HepG2 (cell line): ENCODE results near the gene FUOM. TPM values are rescaled to one million over a fixed set of nuclear protein-coding genes. Genes with fewer than 3 reads are reported as not detected.

Experiments used
- KAT8 ChIP-seq: IDR thresholded peaks from 2 replicates; pipeline ENCODE4 v1.6.1; 2016; ENCODE audit warnings: missing genetic modification reagents, missing compliant biosample characterization
- KLF9 ChIP-seq: IDR thresholded peaks from 2 replicates; pipeline ENCODE4 v1.6.1; 2016; ENCODE audit warnings: low read depth
- SMAD3 ChIP-seq: sonication (generic); formaldehyde crosslinking; IDR thresholded peaks from 2 replicates; pipeline ENCODE4 v1.4.0; 2020; ENCODE audit warnings: missing genetic modification reagents
- SNAI1 ChIP-seq: sonication (generic); formaldehyde crosslinking; IDR thresholded peaks from 2 replicates; pipeline ENCODE4 v1.5.0; 2020; ENCODE audit warnings: mild to moderate bottlenecking, missing genetic modification reagents, borderline replicate concordance
- TAF15 ChIP-seq: fragments of 200-400 bp; formaldehyde crosslinking; IDR thresholded peaks from one replicate; pipeline ENCODE4 v1.6.1; 2018; ENCODE audit warnings: mild to moderate bottlenecking, low read depth, low read length; ENCODE audit not compliant: poor library complexity, severe bottlenecking
- TARDBP ChIP-seq: sonication (generic); formaldehyde crosslinking; IDR thresholded peaks from 2 replicates; pipeline ENCODE4 v1.8.0; 2022; ENCODE audit warnings: mild to moderate bottlenecking, missing genetic modification reagents
- THYN1 ChIP-seq: sonication (generic); formaldehyde crosslinking; IDR thresholded peaks from 2 replicates; pipeline ENCODE4 v1.8.1; 2023; ENCODE audit warnings: low read depth, mild to moderate bottlenecking, moderate library complexity, missing genetic modification reagents, borderline replicate concordance
- ZBTB1 ChIP-seq: sonication (generic); formaldehyde crosslinking; IDR thresholded peaks from 2 replicates; pipeline ENCODE4 v1.4.0; 2020; ENCODE audit warnings: missing genetic modification reagents, borderline replicate concordance
- ZNF383 ChIP-seq: sonication (generic); formaldehyde crosslinking; IDR thresholded peaks from 2 replicates; pipeline ENCODE4 v1.4.0; 2020; ENCODE audit warnings: missing genetic modification reagents, mild to moderate bottlenecking, borderline replicate concordance
- ZSCAN21 ChIP-seq: sonication (generic); formaldehyde crosslinking; IDR thresholded peaks from 2 replicates; pipeline ENCODE4 v1.8.0; 2022; ENCODE audit warnings: mild to moderate bottlenecking, missing genetic modification reagents, moderate library complexity, borderline replicate concordance
- ZSCAN31 ChIP-seq: sonication (generic); formaldehyde crosslinking; IDR thresholded peaks from 2 replicates; pipeline ENCODE4 v1.5.0; 2020; ENCODE audit warnings: low read depth, mild to moderate bottlenecking, missing genetic modification reagents
- polyA plus RNA-seq, 8 experiments: library from polyadenylated mRNA; depleted of rRNA in 3 of 8; stranded (reverse) in 7 of 8; unstranded in 1 of 8; fragments of >200 nt; fragmentation: Illumina TruSeq in 4 of 8; extraction: Trizol in 4 of 8; gene quantifications; 2 replicates each; pipeline versions ENCODE4 v1.2.1 to v1.2.3, GENCODE V29; 2011 to 2016; ENCODE audit warnings: low read depth in 4 of 8, missing spikeins in 1 of 8, mixed read lengths in 1 of 8; ENCODE audit not compliant: insufficient read depth in 1 of 8
- total RNA-seq, 5 experiments: library from RNA; depleted of rRNA; stranded (reverse); fragments of >200 nt; fragmentation: Illumina TruSeq; extraction: Trizol; gene quantifications; 2 replicates each; pipeline ENCODE4 v1.2.3, GENCODE V29; 2016; ENCODE audit warnings: low read depth in 1 of 5
- TF ChIP-seq, protein P1 (sequence below): IDR thresholded peaks from 2 replicates; pipeline ENCODE4 v1.6.1; 2016; ENCODE audit warnings: missing genetic modification reagents, missing compliant biosample characterization
- TF ChIP-seq, protein P2 (sequence below): sonication (generic); formaldehyde crosslinking; IDR thresholded peaks from 2 replicates; pipeline ENCODE4 v1.4.0; 2020; ENCODE audit warnings: missing genetic modification reagents
- TF ChIP-seq, protein P3 (sequence below): sonication (generic); formaldehyde crosslinking; IDR thresholded peaks from 2 replicates; pipeline ENCODE4 v1.4.0; 2020; ENCODE audit warnings: missing genetic modification reagents, mild to moderate bottlenecking, borderline replicate concordance
- TF ChIP-seq, protein P4 (sequence below): sonication (generic); formaldehyde crosslinking; IDR thresholded peaks from 2 replicates; pipeline ENCODE4 v1.5.0; 2020; ENCODE audit warnings: missing genetic modification reagents
- TF ChIP-seq, protein P5 (sequence below): sonication (generic); formaldehyde crosslinking; IDR thresholded peaks from 2 replicates; pipeline ENCODE4 v1.8.0; 2022; ENCODE audit warnings: mild to moderate bottlenecking, missing genetic modification reagents
- TF ChIP-seq, protein P6 (sequence below): sonication (generic); formaldehyde crosslinking; IDR thresholded peaks from 2 replicates; pipeline ENCODE4 v1.9.0; 2021; ENCODE audit warnings: missing genetic modification reagents, borderline replicate concordance

The FUOM gene
- total and polyA plus RNA-seq, 2 of the 13 experiments (the other 11 are each of a cell fraction or from before 2014, with no cell fraction given) = 27.5 to 60.4 TPM

DNA sequence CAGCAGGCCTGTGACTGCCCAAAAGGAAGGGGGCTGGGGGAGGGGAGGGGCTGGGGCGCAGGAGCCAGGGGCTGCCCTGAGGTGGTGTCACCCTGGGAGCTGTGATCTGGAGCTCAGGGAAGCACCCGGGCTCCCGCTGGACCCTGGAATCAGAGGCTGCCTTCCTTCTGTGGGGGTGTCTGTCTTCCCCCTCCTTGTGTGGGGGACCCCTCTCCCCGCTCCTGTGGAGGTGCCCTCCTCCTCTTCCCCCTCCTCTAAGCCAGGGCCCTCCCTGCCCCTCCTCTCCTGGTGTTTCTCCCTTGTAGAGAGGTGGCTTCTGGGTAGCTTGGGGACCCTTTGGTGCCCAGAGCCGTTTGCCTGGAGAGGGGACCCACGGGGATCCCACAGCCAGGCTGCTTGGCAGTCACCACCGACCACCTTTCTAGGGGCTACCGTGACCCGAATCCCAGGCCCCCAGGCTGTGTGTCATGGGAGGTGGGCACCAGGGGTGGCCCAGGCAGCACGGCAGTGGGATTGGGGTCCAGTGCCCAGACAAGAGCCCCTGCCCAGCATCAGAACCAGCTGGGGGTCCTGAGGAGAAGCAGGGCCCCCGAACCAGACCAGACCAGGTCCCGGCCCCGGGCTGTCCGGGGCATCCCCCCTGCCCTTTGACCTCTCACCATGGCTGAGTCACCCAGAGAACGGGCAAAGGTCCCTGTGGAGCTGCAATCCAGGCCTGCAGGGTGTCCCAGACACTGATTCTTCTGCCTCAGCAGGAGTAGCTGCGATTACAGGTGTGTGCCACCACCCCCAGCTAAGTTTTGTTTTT lies 9.9 kb downstream of the FUOM start (continued):
- TF ChIP-seq, protein P1, sequence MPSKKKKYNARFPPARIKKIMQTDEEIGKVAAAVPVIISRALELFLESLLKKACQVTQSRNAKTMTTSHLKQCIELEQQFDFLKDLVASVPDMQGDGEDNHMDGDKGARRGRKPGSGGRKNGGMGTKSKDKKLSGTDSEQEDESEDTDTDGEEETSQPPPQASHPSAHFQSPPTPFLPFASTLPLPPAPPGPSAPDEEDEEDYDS (CRISPR knock-in tag) = no peak
- TF ChIP-seq ZNF383 (no peak), KAT8 (CRISPR knock-in tag) (peak; percentile 10; the same call in 1 of the 2 replicates), KLF9 (CRISPR knock-in tag) (no peak), SNAI1 (CRISPR knock-in tag) (no peak), TAF15 (no peak), ZSCAN31 (CRISPR knock-in tag) (no peak), ZBTB1 (CRISPR knock-in tag) (no peak), ZSCAN21 (0 out of 2 replicates have a peak, but pooled peaks have one; percentile 9), THYN1 (CRISPR knock-in tag) (no peak), SMAD3 (CRISPR knock-in tag) (no peak), TARDBP (CRISPR knock-in tag) (peak; percentile 29; the same call in 1 of the 2 replicates)
- TF ChIP-seq, protein P2, sequence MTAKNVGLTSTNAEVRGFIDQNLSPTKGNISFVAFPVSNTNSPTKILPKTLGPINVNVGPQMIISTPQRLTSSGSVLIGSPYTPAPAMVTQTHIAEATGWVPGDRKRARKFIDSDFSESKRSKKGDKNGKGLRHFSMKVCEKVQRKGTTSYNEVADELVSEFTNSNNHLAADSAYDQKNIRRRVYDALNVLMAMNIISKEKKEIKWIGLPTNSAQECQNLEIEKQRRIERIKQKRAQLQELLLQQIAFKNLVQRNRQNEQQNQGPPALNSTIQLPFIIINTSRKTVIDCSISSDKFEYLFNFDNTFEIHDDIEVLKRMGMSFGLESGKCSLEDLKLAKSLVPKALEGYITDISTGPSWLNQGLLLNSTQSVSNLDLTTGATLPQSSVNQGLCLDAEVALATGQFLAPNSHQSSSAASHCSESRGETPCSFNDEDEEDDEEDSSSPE (CRISPR knock-in tag) = no peak
- TF ChIP-seq, protein P3, sequence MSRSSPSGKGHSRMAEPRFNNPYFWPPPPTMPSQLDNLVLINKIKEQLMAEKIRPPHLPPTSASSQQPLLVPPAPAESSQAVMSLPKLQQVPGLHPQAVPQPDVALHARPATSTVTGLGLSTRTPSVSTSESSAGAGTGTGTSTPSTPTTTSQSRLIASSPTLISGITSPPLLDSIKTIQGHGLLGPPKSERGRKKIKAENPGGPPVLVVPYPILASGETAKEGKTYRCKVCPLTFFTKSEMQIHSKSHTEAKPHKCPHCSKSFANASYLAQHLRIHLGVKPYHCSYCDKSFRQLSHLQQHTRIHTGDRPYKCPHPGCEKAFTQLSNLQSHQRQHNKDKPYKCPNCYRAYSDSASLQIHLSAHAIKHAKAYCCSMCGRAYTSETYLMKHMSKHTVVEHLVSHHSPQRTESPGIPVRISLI = peak; percentile 86
- TF ChIP-seq, protein P4, sequence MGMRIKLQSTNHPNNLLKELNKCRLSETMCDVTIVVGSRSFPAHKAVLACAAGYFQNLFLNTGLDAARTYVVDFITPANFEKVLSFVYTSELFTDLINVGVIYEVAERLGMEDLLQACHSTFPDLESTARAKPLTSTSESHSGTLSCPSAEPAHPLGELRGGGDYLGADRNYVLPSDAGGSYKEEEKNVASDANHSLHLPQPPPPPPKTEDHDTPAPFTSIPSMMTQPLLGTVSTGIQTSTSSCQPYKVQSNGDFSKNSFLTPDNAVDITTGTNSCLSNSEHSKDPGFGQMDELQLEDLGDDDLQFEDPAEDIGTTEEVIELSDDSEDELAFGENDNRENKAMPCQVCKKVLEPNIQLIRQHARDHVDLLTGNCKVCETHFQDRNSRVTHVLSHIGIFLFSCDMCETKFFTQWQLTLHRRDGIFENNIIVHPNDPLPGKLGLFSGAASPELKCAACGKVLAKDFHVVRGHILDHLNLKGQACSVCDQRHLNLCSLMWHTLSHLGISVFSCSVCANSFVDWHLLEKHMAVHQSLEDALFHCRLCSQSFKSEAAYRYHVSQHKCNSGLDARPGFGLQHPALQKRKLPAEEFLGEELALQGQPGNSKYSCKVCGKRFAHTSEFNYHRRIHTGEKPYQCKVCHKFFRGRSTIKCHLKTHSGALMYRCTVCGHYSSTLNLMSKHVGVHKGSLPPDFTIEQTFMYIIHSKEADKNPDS (CRISPR knock-in tag) = no peak
- TF ChIP-seq, protein P5, sequence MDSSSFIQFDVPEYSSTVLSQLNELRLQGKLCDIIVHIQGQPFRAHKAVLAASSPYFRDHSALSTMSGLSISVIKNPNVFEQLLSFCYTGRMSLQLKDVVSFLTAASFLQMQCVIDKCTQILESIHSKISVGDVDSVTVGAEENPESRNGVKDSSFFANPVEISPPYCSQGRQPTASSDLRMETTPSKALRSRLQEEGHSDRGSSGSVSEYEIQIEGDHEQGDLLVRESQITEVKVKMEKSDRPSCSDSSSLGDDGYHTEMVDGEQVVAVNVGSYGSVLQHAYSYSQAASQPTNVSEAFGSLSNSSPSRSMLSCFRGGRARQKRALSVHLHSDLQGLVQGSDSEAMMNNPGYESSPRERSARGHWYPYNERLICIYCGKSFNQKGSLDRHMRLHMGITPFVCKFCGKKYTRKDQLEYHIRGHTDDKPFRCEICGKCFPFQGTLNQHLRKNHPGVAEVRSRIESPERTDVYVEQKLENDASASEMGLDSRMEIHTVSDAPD (CRISPR knock-in tag) = no peak
- TF ChIP-seq, protein P6, sequence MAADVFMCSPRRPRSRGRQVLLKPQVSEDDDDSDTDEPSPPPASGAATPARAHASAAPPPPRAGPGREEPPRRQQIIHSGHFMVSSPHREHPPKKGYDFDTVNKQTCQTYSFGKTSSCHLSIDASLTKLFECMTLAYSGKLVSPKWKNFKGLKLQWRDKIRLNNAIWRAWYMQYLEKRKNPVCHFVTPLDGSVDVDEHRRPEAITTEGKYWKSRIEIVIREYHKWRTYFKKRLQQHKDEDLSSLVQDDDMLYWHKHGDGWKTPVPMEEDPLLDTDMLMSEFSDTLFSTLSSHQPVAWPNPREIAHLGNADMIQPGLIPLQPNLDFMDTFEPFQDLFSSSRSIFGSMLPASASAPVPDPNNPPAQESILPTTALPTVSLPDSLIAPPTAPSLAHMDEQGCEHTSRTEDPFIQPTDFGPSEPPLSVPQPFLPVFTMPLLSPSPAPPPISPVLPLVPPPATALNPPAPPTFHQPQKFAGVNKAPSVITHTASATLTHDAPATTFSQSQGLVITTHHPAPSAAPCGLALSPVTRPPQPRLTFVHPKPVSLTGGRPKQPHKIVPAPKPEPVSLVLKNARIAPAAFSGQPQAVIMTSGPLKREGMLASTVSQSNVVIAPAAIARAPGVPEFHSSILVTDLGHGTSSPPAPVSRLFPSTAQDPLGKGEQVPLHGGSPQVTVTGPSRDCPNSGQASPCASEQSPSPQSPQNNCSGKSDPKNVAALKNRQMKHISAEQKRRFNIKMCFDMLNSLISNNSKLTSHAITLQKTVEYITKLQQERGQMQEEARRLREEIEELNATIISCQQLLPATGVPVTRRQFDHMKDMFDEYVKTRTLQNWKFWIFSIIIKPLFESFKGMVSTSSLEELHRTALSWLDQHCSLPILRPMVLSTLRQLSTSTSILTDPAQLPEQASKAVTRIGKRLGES (CRISPR knock-in tag) = no peak
